ENCODE results near the gene CCDC126. TPM values are rescaled to one million over a fixed set of nuclear protein-coding genes. Genes with fewer than 3 reads are reported as not detected.

The CCDC126 gene
- total and polyA plus RNA-seq, 2 of the 8 experiments (the other 6 are each of a cell fraction or from before 2014, with no cell fraction given): 1.4 to 5.3 TPM

DNA sequence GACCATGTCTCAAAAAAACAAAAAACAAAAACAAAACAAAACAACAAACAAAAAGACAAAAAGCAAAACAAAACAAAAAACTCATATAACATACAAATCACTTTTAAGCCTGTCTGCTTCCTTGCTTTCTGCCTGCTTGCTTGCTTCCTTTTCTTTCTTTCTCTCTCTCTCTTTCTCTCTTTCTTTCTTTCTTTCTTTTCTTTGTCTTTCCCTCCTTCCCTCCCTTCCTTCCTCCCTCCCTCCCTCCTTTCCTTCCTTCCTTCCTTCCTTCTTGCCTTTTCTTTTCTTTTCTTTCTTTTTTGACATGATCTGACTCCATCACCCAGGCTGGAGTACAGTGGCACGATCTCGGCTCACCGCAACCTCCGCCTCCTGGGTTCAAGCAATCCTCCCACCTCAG lies 49.5 kb upstream of the CCDC126 start (continued):
- TF ChIP-seq CBX5 (IDR thresholded peaks at IDR 0.05; ENCODE audit: low read depth, low read length) (no peak), SP4 (IDR thresholded peaks at IDR 0.05; ENCODE audit: low read length) (no peak), BACH1 (IDR thresholded peaks at IDR 0.05; ENCODE audit: low read length) (no peak), MAFK (IDR thresholded peaks at IDR 0.05; ENCODE audit: low read depth, low read length) (no peak)
- TF ChIP-seq, protein P1, sequence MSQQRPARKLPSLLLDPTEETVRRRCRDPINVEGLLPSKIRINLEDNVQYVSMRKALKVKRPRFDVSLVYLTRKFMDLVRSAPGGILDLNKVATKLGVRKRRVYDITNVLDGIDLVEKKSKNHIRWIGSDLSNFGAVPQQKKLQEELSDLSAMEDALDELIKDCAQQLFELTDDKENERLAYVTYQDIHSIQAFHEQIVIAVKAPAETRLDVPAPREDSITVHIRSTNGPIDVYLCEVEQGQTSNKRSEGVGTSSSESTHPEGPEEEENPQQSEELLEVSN (IDR thresholded peaks at IDR 0.05): no peak
